Activated CD4-positive, alpha-beta T cell treated with anti-CD3 and anti-CD28 coated beads for 36 hours (primary cell): ENCODE results near the gene UBE2I. TPM values are rescaled to one million over a fixed set of nuclear protein-coding genes. Genes with fewer than 3 reads are reported as not detected.

Source experiments
- ATAC-seq: fragments of 200-7000 bp; cut with Tn5 transposase; one replicate; pipeline ENCODE4 v1.10.0; 2021; ENCODE audit warnings: mild to moderate bottlenecking, moderate library complexity
- CTCF ChIA-PET: fragments of 350-600 bp; sonication (Branson Sonifier 250); formaldehyde crosslinking; loops from one replicate; lab custom pipeline; 2021; ENCODE audit warnings: antibody characterized with exemption; lab: Charles Lee
- POLR2A ChIA-PET: fragments of 350-600 bp; sonication (Branson Sonifier 250); formaldehyde crosslinking; loops from one replicate; lab custom pipeline; 2021; ENCODE audit warnings: antibody characterized with exemption, inconsistent platforms; lab: Charles Lee
- DNase-seq: peaks from one replicate; pipeline ENCODE4 v3.0.0-alpha.2; 2020
- H3K27ac Mint-ChIP-seq: one replicate; pipeline ENCODE4 v1.8.0; 2021; ENCODE audit warnings: mixed read lengths
- H3K27me3 Mint-ChIP-seq: one replicate; pipeline ENCODE4 v1.8.0; 2021; ENCODE audit warnings: mixed read lengths
- H3K36me3 Mint-ChIP-seq: one replicate; pipeline ENCODE4 v1.8.0; 2021; ENCODE audit warnings: low read depth, mixed read lengths
- H3K4me1 Mint-ChIP-seq: one replicate; pipeline ENCODE4 v1.8.0; 2021; ENCODE audit warnings: mixed read lengths
- H3K4me3 Mint-ChIP-seq: one replicate; pipeline ENCODE4 v1.8.0; 2021; ENCODE audit warnings: mild to moderate bottlenecking, moderate library complexity, mixed read lengths
- H3K9me3 Mint-ChIP-seq: one replicate; pipeline ENCODE4 v1.8.0; 2021; ENCODE audit warnings: low read depth, mixed read lengths
- intact Hi-C, 2 experiments: fragments of 100-400 bp; cut with DNase I in 1 of 2; cut with micrococcal nuclease in 1 of 2; formaldehyde crosslinking; loops; one replicate each; pipeline versions ENCODE4 v1.14.2 to v1.15.1; 2022 to 2024; cut with DNase I, micrococcal nuclease
- total RNA-seq, 2 experiments: library from RNA; stranded (reverse); gene quantifications; one replicate each; pipeline ENCODE4 v1.2.3, GENCODE V29; 2021

The UBE2I gene
- total RNA-seq, 2 experiments from 2014 or later, result 251 to 358 TPM

DNA sequence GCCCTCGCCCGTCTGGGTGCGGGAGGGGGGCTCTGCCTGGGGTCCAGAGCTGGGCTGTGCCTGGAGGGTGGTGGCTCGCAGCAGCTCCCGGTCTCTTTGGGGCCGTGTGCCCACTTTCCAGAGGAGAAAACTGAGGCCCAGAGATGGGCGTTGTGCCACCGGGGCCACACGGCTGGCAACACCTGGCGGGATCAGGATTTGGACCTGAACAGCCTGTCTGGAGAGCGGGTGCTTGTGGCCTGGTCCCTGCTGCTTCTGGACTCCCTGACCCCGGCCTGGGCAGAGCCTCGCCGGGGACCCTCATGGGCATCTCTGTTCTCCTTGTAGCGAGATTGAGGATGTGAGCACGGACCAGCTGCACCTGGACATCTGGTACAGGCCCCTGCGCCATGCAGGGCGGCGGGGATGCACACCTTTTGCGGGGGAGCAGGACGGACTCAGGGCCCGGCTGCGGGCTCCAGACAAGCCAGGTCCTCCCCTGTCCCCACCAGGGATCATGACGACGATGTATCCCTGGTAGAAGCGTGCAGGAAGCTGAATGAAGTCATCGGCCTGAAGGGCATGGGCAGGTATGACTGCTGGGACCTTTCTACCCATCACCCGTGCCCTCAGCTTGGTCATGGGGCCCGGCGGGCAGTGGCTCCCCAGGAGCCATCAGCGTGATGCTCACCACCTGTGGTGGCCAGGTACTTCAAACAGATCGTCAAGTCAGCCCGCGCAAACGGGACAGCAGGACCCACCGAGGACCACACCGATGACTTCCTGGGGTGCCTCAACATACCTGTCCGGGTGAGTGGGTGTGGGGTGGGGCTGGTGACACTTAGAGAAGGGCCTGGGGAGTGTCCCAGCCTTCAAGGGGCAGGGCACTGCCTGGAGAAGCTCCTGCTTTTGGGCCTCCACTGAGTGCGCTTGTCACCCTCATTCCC is 32.3 kb downstream of the UBE2I start:
- no peaks in the 10 kb centered on the region for H3K9me3 Mint-ChIP-seq
- ATAC-seq, result no peak
- intact Hi-C loops, result loop anchor here (2.0 to 10.0 kb wide), 2 partner anchors 79 to 603 kb away; partner anchors contain the start of genes UQCC4 (in 2 of the 2) and MSRB1 (in 1 of the 2)
- no peaks in the 10 kb centered on the region for H3K36me3 Mint-ChIP-seq
- ChIA-PET CTCF (interaction anchor here (0.8 to 1.1 kb wide), 3 partner anchors 11 to 19 kb away, joined by 3 to 4 read pairs (median 4); no protein-coding TSS in a partner anchor), POLR2A (interaction anchor here (0.6 kb wide), 1 partner anchor 12 kb away, joined by 5 read pairs; no protein-coding TSS in a partner anchor)
- no peak for DNase-seq
- peaks cover 17% of the 10 kb centered on the region for H3K4me1 Mint-ChIP-seq
- no peaks in the 10 kb centered on the region for H3K27me3 Mint-ChIP-seq
- no peak overlapping the region for H3K4me3 Mint-ChIP-seq
- H3K27ac Mint-ChIP-seq, result no peak overlapping the region

DNA sequence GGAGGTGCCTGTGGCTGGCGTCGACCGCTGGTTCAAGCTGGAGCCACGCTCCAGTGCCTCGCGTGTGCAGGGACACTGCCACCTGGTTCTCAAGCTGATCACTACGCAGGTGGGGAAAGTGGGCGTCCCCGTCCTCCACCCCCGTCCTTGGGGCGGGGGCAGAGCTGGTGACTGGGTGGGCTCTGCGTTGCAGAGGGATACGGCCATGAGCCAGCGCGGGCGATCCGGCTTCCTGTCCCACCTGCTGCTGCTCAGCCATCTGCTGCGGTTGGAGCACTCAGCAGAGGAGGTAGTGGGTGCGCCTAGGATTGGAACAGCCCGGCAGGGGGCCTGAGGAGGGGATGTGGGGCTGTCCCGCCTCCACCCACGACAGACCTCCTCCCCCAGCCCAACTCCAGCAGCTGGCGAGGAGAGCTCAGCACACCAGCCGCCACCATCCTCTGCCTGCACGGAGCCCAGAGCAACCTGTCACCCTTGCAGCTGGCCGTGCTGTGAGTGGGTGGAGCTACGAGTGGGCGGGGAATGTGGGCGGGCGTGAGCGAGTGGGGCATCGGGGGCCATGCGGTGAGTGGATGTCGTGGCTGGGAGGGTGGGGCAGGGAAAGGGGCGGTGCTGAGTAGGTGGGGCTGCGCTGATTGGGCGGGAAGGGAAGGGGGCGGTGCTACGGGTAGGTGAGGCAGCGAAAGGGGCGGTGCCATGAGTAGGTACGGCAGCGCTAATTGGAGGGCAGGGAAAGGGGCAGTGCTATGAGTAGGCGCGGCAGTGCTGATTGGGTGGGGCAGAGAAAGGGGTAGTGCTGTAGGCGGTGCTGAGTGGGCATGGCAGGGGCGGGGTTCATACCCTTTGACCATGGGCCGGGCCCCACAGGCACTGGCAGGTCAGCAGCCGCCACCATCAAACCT is 33.3 kb downstream of the UBE2I start:
- H3K4me3 Mint-ChIP-seq, result peak overlapping the region; percentile 47
- intact Hi-C loops, result loop anchor here (1.0 to 10.0 kb wide), 7 partner anchors 9 to 602 kb away; partner anchors contain the start of genes UQCC4 (in 2 of the 2), BAIAP3 (in 1 of the 2), GNPTG (in 1 of the 2) and MSRB1 (in 1 of the 2)
- H3K36me3 Mint-ChIP-seq, result no peaks in the 10 kb centered on the region
- peak; percentile 98 for ATAC-seq
- DNase-seq, result peak; percentile 96
- no peak overlapping the region for H3K27ac Mint-ChIP-seq
- ChIA-PET CTCF (interaction anchor here (0.8 to 1.1 kb wide), 3 partner anchors 12 to 18 kb away, joined by 3 to 4 read pairs (median 4); no protein-coding TSS in a partner anchor), POLR2A (interaction anchor here (0.6 kb wide), 2 partner anchors 13 to 247 kb away, joined by 3 to 5 read pairs; no protein-coding TSS in a partner anchor)
- H3K27me3 Mint-ChIP-seq, result no peaks in the 10 kb centered on the region
- H3K9me3 Mint-ChIP-seq, result no peaks in the 10 kb centered on the region
- peaks cover 17% of the 10 kb centered on the region for H3K4me1 Mint-ChIP-seq

DNA sequence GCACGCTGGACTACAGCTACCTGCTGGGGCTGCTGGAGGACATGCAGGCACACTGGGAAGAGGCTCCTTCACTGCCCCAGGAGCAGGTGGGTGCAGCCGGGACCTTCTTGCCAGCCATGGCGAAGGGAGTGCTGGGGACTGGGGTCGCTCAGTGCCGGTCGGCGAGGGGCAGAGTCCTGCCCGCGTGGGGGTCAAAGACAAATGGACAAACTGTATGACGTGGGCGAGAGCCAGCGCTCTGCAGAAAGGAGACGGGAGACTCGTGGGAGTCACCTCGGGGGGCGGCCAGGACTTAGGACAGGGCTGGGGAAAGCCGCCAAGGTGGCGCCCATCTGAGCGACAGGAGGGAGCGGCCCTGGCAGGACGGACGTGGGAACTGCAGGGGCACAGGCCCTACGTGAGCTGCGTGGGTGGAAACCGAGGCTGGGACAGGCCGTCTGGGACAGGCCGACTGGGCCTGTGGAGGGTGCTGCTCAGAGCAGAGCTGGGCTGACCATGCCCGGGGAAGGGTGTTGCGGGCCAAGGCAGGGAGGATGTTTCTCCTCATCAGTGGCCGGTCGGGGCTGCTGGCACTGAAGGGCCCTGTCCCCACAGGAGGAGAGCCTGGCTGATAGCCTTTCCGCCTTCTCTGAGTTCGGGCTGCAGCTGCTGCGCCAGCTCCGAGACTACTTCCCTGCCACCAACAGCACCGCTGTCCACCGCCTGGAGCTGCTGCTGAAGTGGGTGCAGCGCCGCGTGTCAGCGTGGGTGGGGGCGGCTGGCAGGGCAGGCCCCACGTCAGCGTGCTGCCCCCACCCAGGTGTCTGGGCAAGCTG is 34.2 kb downstream of the UBE2I start:
- Mint-ChIP-seq H3K27me3 (no peaks in the 10 kb centered on the region), H3K27ac (no peak overlapping the region), H3K36me3 (no peaks in the 10 kb centered on the region), H3K9me3 (no peaks in the 10 kb centered on the region), H3K4me1 (peaks cover 17% of the 10 kb centered on the region), H3K4me3 (peak overlapping the region; percentile 47)
- CTCF ChIA-PET, result interaction anchor here (1.1 kb wide), 1 partner anchor 17 kb away, joined by 3 read pairs; no protein-coding TSS in a partner anchor
- intact Hi-C loops, result loop anchor here (1.0 to 10.0 kb wide), 7 partner anchors 8 to 601 kb away; partner anchors contain the start of genes UQCC4 (in 2 of the 2), BAIAP3 (in 1 of the 2), GNPTG (in 1 of the 2) and MSRB1 (in 1 of the 2)
- POLR2A ChIA-PET, result interaction anchor here (0.6 kb wide), 1 partner anchor 246 kb away, joined by 3 read pairs; no protein-coding TSS in a partner anchor
- ATAC-seq (no peak), DNase-seq (no peak)

DNA sequence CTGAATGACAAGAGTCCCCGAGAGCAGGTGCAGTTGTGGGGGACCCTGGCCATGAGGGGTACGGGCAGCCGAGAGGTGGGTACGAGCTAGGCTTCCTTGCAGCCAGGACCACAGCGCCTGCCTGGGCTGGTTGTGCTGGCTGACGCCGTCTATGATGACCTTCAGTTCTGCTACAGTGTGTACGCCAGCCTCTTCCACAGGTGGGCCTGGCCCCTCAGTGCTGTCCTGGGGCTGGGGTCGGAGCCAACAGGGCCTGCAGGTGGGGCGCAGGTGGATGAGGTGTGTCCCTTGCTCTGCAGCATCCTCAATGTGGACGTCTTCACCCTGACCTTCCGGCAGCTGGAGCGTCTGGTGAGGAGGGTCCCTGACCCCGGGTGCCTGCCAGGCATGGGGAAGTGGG is 35.1 kb downstream of the UBE2I start:
- H3K4me3 Mint-ChIP-seq, result no peak overlapping the region
- no peak overlapping the region for H3K27ac Mint-ChIP-seq
- no peak for DNase-seq

DNA sequence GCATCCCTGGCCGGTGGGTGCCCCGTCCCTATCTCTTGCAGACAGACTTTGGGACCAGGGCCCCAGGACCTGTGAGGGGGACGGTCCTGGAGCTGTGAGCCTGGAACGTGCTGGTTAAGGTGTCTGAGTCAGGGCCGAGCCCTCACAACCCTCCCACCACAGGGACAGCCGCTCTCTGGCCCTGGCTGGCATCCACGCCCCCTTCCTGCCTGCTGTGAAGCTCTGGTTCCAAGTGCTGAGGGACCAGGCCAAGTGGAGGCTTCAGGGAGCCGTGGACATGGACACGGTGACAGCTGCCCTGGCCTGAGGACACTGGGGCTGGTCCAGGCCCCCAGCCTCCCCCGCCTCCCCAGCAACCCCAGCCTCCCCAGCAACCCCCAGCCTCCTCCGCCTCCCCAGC is 35.7 kb downstream of the UBE2I start:
- H3K36me3 Mint-ChIP-seq, result no peaks in the 10 kb centered on the region
- ATAC-seq (no peak), DNase-seq (no peak)
- intact Hi-C loops, result loop anchor here in 1 of 2 experiments (10.0 kb wide), 1 partner anchor 600 kb away; the partner anchor contains the start of gene MSRB1
- H3K27me3 Mint-ChIP-seq, result no peaks in the 10 kb centered on the region
- H3K4me1 Mint-ChIP-seq, result peaks cover 19% of the 10 kb centered on the region
- H3K4me3 Mint-ChIP-seq, result no peak overlapping the region
- H3K9me3 Mint-ChIP-seq, result no peaks in the 10 kb centered on the region
- POLR2A ChIA-PET, result no interaction called here
- no peak overlapping the region for H3K27ac Mint-ChIP-seq
- CTCF ChIA-PET, result interaction anchor here (1.1 kb wide), 1 partner anchor 16 kb away, joined by 3 read pairs; no protein-coding TSS in a partner anchor

More for the DNA sequence above, 35.1 kb downstream of the UBE2I start:
- Mint-ChIP-seq H3K36me3 (no peaks in the 10 kb centered on the region), H3K4me1 (peaks cover 17% of the 10 kb centered on the region), H3K27me3 (no peaks in the 10 kb centered on the region), H3K9me3 (no peaks in the 10 kb centered on the region)
- intact Hi-C loops, result loop anchor here in 1 of 2 experiments (10.0 kb wide), 1 partner anchor 600 kb away; the partner anchor contains the start of gene MSRB1
- POLR2A ChIA-PET, result no interaction called here
- CTCF ChIA-PET, result interaction anchor here (1.1 kb wide), 1 partner anchor 16 kb away, joined by 3 read pairs; no protein-coding TSS in a partner anchor
- no peak for ATAC-seq

DNA sequence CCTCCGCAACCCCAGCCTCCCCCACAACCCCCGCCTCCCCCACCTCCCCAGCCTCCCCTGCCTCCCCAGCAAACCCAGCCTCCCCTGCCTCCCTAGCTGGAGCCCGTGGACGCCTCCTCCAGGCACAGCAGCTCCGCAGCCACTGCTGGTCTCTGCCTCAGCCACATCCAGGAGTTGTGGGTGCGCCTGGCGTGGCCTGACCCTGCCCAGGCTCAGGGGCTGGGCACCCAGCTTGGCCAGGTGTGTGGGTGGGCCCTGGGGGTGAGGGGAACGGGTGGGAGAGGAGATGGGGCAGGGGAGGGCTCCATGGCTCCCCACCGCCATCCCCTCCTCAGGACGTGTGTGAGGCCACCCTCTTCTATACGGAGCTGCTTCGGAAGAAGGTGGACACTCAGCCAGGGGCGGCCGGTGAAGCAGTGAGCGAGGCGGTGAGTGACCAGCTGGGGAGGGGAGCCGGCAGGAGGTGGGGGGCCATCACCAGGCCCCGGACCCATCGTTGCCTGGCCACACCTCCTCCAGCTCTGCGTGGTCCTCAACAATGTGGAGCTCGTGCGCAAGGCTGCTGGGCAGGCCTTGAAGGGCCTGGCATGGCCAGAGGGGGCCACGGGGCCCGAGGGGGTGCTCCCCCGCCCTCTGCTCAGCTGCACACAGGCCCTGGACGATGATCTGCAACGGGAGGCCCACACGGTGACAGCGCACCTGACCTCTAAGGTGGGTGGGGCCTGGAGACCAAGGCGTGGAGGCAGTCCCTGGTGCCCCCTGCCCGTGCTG is 36.4 kb downstream of the UBE2I start:
- H3K4me3 Mint-ChIP-seq, result no peak overlapping the region
- DNase-seq (no peak), ATAC-seq (no peak)
- no peaks in the 10 kb centered on the region for H3K9me3 Mint-ChIP-seq
- H3K27me3 Mint-ChIP-seq, result no peaks in the 10 kb centered on the region
- H3K4me1 Mint-ChIP-seq, result peaks cover 27% of the 10 kb centered on the region
- H3K27ac Mint-ChIP-seq, result no peak overlapping the region
- H3K36me3 Mint-ChIP-seq, result no peaks in the 10 kb centered on the region
- POLR2A ChIA-PET, result no interaction called here
- intact Hi-C loops, result loop anchor here in 1 of 2 experiments (10.0 kb wide), 1 partner anchor 599 kb away; the partner anchor contains the start of gene MSRB1
- CTCF ChIA-PET, result interaction anchor here (1.1 kb wide), 1 partner anchor 14 kb away, joined by 6 read pairs; no protein-coding TSS in a partner anchor

DNA sequence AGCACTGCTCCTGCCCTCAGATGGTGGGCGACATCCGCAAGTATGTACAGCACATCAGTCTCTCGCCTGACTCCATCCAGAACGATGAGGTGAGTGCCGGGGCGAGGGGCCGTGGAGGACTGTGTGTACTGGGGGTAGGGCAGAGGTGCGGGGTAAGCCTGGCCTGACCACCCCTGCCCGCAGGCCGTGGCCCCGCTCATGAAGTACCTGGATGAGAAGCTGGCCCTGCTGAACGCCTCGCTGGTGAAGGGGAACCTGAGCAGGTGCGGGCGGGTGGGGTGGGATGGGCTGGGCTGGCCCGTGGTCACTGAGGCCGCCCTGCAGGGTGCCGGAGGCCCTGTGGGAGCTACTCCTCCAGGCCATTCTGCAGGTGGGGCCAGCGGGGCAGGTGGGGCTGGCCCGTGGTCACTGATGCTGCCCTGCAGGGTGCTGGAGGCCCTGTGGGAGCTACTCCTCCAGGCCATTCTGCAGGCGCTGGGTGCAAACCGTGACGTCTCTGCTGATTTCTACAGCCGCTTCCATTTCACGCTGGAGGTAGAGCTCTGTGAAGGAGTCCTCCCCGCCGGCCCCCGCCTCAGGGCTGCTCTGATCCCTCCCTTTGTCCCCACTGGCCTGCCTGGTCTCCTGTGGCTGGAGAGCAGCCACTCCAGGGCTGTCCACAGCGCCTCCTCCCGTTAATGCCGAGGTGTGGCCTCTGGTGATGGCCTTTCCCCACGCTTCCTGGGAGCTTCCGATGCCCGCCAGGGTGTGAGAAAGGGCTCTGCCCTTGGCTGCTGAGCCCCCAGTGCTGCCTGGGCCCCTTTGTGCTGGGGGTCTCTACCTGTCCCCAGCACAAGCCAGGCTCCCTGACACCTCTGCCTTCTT is 37.2 kb downstream of the UBE2I start:
- ChIA-PET POLR2A (no interaction called here), CTCF (interaction anchor here (1.1 kb wide), 1 partner anchor 15 kb away, joined by 6 read pairs; no protein-coding TSS in a partner anchor)
- Mint-ChIP-seq H3K27me3 (no peaks in the 10 kb centered on the region), H3K4me1 (peaks cover 28% of the 10 kb centered on the region), H3K27ac (no peak overlapping the region), H3K36me3 (no peaks in the 10 kb centered on the region), H3K4me3 (no peak overlapping the region), H3K9me3 (no peaks in the 10 kb centered on the region)
- DNase-seq (no peak), ATAC-seq (no peak)
- intact Hi-C loops, result loop anchor here in 1 of 2 experiments (10.0 kb wide), 1 partner anchor 598 kb away; the partner anchor contains the start of gene MSRB1

DNA sequence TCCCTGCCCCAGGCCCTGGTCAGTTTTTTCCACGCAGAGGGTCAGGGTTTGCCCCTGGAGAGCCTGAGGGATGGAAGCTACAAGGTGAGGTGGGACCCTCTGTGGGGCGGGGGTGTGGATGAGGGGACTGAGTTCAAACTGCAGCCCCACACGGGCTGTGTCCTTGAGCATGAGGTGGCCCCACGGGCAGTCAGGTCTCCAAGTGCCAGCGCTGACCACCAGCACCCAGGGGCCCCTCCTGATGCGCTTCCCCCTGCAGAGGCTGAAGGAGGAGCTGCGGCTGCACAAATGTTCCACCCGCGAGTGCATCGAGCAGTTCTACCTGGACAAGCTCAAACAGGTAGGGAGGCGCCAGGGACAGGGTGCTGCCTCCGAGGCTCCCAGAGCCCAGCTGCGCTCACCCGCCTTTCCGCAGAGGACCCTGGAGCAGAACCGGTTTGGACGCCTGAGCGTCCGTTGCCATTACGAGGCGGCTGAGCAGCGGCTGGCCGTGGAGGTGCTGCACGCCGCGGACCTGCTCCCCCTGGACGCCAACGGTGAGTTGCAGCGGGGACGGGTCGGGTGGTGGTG is 37.9 kb downstream of the UBE2I start:
- ATAC-seq (no peak), DNase-seq (no peak)
- ChIA-PET CTCF (no interaction called here), POLR2A (no interaction called here)
- no peaks in the 10 kb centered on the region for H3K27me3 Mint-ChIP-seq
- no peak overlapping the region for H3K27ac Mint-ChIP-seq
- H3K4me1 Mint-ChIP-seq, result peaks cover 26% of the 10 kb centered on the region
- H3K4me3 Mint-ChIP-seq, result no peak overlapping the region
- H3K9me3 Mint-ChIP-seq, result no peaks in the 10 kb centered on the region
- H3K36me3 Mint-ChIP-seq, result no peaks in the 10 kb centered on the region
- intact Hi-C loops, result loop anchor here in 1 of 2 experiments (10.0 kb wide), 1 partner anchor 597 kb away; the partner anchor contains the start of gene MSRB1
